Measurements from ENCODE around the gene HID1. TPM values are rescaled to one million over a fixed set of nuclear protein-coding genes. Genes with fewer than 3 reads are reported as not detected.

The HID1 gene, protein sequence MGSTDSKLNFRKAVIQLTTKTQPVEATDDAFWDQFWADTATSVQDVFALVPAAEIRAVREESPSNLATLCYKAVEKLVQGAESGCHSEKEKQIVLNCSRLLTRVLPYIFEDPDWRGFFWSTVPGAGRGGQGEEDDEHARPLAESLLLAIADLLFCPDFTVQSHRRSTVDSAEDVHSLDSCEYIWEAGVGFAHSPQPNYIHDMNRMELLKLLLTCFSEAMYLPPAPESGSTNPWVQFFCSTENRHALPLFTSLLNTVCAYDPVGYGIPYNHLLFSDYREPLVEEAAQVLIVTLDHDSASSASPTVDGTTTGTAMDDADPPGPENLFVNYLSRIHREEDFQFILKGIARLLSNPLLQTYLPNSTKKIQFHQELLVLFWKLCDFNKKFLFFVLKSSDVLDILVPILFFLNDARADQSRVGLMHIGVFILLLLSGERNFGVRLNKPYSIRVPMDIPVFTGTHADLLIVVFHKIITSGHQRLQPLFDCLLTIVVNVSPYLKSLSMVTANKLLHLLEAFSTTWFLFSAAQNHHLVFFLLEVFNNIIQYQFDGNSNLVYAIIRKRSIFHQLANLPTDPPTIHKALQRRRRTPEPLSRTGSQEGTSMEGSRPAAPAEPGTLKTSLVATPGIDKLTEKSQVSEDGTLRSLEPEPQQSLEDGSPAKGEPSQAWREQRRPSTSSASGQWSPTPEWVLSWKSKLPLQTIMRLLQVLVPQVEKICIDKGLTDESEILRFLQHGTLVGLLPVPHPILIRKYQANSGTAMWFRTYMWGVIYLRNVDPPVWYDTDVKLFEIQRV
- total RNA-seq: 10 to 100 TPM; 29.9 to 56.9 (median 47.4) TPM
- long read RNA-seq, donor 1, partial matches to known transcripts: 11 of 26 reads
- long read RNA-seq, donor 1, other reads (novel, unspliced or antisense): 9 of 26 reads
- long read RNA-seq, donor 2, transcript HID1-202 (19 exons, 3,271 nt): major isoform, 7 of 17 reads
- long read RNA-seq, donor 2, partial matches to known transcripts: 4 of 17 reads
- long read RNA-seq, donor 2, other reads (novel, unspliced or antisense): 5 of 17 reads

DNA sequence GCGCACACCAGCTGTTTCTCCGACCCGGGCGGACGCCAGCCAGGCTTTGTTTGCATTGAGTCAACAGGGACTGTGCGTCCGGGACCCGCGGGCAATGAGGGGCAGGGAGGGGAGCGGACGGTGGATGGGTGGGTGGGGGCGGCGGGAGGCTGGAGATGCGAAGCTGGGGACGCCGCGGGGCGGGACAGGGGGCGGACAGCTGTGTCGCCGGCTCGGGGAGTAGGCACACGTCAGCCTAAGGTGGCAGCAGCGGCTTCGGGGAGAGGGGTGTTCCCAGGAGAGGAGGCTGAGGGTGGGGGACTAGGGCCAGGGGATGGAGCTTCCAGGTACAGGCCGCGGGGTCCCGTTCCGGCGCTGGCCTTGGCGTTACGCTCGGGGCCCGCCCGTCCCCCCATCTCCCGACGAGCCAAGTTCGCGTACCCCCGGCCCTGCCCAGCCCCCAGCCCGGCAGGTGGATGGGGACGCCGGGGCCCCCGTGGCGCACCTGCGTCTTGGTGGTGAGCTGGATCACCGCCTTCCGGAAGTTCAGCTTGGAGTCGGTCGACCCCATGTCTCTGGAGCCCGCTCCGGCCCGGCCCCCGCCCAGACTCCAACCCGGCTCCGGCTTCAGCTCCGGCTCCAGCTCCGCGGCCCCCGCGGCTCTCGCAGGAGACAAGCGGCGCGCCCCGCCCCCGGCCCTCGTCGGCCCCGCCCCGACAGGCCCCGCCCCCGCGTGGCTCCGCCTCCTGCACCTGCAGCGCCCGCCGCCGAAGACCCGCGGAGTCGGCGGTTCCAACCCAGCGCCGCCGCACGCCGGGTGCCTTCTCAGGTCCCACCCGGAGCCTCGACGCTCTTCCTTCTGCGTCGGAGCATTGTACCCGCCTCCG lies at the start of gene HID1:
TSS of gene HID1 (minus strand) at position 653 of the 866 bp plus-strand sequence. CDS start at position 550, 103 bp downstream.
- DNase-seq (peak; percentile 83 to 89 (median 86)), ATAC-seq (peak; percentile 87)
- intact Hi-C loops (cut with DNase I, micrococcal nuclease): no loop called here
- TF ChIP-seq, protein P1, sequence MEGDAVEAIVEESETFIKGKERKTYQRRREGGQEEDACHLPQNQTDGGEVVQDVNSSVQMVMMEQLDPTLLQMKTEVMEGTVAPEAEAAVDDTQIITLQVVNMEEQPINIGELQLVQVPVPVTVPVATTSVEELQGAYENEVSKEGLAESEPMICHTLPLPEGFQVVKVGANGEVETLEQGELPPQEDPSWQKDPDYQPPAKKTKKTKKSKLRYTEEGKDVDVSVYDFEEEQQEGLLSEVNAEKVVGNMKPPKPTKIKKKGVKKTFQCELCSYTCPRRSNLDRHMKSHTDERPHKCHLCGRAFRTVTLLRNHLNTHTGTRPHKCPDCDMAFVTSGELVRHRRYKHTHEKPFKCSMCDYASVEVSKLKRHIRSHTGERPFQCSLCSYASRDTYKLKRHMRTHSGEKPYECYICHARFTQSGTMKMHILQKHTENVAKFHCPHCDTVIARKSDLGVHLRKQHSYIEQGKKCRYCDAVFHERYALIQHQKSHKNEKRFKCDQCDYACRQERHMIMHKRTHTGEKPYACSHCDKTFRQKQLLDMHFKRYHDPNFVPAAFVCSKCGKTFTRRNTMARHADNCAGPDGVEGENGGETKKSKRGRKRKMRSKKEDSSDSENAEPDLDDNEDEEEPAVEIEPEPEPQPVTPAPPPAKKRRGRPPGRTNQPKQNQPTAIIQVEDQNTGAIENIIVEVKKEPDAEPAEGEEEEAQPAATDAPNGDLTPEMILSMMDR (IDR thresholded peaks at IDR 0.05): no peak
- H3K36me3 ChIP-seq (ENCODE audit: low read depth): no peaks in the 10 kb centered on the region
- no peaks in the 10 kb centered on the region for H3K9me3 ChIP-seq
- H3K4me1 ChIP-seq (ENCODE audit: low read depth): peaks cover 14% of the 10 kb centered on the region
- peak within 1 kb of the TSS; percentile 34 for H3K4me3 ChIP-seq

DNA sequence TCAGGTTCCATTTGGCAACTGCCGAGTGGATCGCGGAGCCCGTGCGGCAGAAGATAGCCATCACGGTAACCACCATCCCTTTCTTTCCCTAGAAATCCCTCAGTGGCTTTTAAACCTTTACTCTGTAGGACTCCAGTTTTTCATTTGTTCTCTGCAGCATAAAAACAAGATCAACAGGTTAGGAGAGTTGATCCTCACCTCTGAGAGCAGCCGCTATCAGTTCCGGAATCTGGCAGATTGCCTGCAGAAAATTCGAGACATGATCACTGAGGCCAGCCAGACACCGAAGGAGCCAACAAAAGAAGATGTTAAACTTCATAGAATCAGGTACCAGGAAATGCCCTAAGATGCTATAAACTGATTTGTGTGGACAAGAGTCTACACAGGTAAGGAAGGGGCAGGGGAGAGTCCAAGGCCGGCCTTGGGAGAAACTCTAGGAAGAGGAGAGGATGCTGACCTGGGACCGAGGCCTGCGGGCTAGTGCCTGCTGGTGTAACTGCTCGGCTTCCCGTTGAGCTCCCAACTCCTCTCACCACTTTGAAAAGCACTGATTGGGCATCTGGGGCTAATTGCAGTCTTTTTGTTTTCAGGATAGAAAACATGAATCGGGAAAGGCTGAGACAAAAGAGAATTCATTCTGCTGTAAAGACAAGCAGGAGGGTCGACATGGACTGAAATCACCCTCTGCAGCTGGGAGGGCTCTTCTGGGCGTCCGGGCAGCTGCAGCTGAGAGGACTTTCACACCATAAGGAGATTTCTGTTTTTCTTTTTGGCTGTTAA lies 48.0 kb upstream of the HID1 start:
- Histone ChIP-seq H3K36me3 (ENCODE audit: low read depth) (no peaks in the 10 kb centered on the region), H3K4me1 (ENCODE audit: low read depth) (no peaks in the 10 kb centered on the region), H3K9me3 (no peaks in the 10 kb centered on the region), H3K4me3 (no peak overlapping the region)
- ATAC-seq (no peak), DNase-seq (no peak)
- intact Hi-C loops (cut with DNase I, micrococcal nuclease): no loop called here
- TF ChIP-seq, protein P1 (IDR thresholded peaks at IDR 0.05): no peak

DNA sequence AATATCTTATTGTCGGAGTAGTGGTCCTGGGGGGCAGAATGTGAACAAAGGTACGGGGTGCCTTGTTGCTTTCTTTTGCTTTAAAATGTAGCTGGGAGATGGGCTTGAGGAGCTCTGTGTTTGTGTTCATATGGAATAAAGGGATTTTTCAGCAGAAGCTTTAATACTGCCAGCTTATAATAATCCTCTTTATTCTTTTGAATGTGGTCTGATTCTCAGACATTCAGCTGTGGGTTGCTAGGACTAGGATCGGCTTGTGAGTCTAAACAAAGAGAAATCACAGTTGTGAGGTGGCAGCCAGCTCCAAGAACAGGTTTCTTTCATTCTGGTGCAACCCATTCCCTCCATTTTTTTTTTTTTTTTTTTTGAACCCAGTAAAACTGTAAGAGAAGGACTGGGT lies 47.2 kb upstream of the HID1 start:
- Histone ChIP-seq H3K4me1 (ENCODE audit: low read depth) (no peaks in the 10 kb centered on the region), H3K36me3 (ENCODE audit: low read depth) (no peaks in the 10 kb centered on the region), H3K9me3 (no peaks in the 10 kb centered on the region), H3K4me3 (no peak overlapping the region)
- ATAC-seq (no peak), DNase-seq (no peak)
- intact Hi-C loops (cut with DNase I, micrococcal nuclease): no loop called here
- TF ChIP-seq, protein P1 (IDR thresholded peaks at IDR 0.05): no peak

DNA sequence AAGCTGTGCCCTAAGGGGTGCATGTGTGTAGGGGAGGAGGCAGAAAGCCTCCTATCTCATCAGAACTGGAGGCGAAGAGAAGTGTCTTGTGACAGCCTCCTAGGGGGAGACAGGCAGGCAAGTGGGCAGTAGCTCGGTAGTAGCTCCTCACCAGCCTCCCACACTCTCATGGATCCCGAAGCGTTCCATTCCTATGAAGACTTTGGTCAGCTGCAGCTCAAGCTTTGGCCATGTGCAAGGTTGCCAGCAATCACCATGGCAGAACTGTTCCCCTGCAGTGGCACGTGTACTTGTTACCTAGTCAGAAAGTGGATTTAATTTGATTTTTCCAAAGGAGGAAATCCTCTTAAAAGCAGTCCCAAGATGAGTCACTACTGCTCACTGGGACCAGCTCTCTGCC lies 46.6 kb upstream of the HID1 start:
- no peaks in the 10 kb centered on the region for H3K9me3 ChIP-seq
- intact Hi-C loops (cut with DNase I, micrococcal nuclease): no loop called here
- no peak overlapping the region for H3K4me3 ChIP-seq
- no peaks in the 10 kb centered on the region for H3K4me1 ChIP-seq (ENCODE audit: low read depth)
- no peak for ATAC-seq
- no peak for DNase-seq
- TF ChIP-seq, protein P1 (IDR thresholded peaks at IDR 0.05): no peak
- H3K36me3 ChIP-seq (ENCODE audit: low read depth): no peaks in the 10 kb centered on the region

Measured in mucosa of descending colon (tissue), 3 donors.